Spinal cord (tissue), 10 donors: Measurements from ENCODE around the gene SYNPO. TPM values are rescaled to one million over a fixed set of nuclear protein-coding genes. Genes with fewer than 3 reads are reported as not detected.

Experiments used
- DNase-seq, 6 donors: peaks; one replicate each; pipeline versions ENCODE4 v3.0.0 to v3.0.0-alpha.2; 2013 to 2015; ENCODE audit warnings: low spot score in 6 of 6, low read depth in 4 of 6
- H3K27ac ChIP-seq: one replicate; pipeline ENCODE4 v1.5.1; 2013; ENCODE audit warnings: low read depth, low read length, control low read depth
- H3K27me3 ChIP-seq: one replicate; pipeline ENCODE4 v1.6.1; 2013; ENCODE audit warnings: low read length; ENCODE audit not compliant: control insufficient read depth, insufficient read depth
- H3K36me3 ChIP-seq: one replicate; pipeline ENCODE4 v1.6.1; 2013; ENCODE audit warnings: low read length; ENCODE audit not compliant: control insufficient read depth, insufficient read depth
- H3K4me1 ChIP-seq: one replicate; pipeline ENCODE4 v1.6.1; 2013; ENCODE audit warnings: low read length; ENCODE audit not compliant: control insufficient read depth, insufficient read depth
- H3K4me3 ChIP-seq: one replicate; pipeline ENCODE4 v1.5.1; 2013; ENCODE audit warnings: low read depth, low read length, control low read depth
- H3K9me3 ChIP-seq: one replicate; pipeline ENCODE4 v1.6.1; 2013; ENCODE audit warnings: low read length; ENCODE audit not compliant: control insufficient read depth, insufficient read depth
- WGBS: methylation state at CpG from one replicate; pipeline ENCODE4 v1.1.5; 2013; ENCODE audit warnings: missing lambda C conversion rate; ENCODE audit not compliant: insufficient coverage; 5-methylcytosine and 5-hydroxymethylcytosine counted together
- polyA plus RNA-seq, 2 donors: library from polyadenylated mRNA; unstranded; fragments of 120-200 nt; gene quantifications; one replicate each; pipeline ENCODE4 v1.2.1, GENCODE V29; 2013; ENCODE audit not compliant: insufficient read length in 2 of 2
- total RNA-seq, 2 donors: library from RNA; depleted of rRNA in 1 of 2; stranded (reverse); fragments of 120-200 nt in 1 of 2; fragments of >200 nt in 1 of 2; gene quantifications; one replicate each; pipeline versions ENCODE4 v1.2.3 to v1.2.4, GENCODE V29; 2013 to 2014
- donor health status: healthy.

Gene SYNPO
- total and polyA plus RNA-seq, 4 donors: 5.3 to 17.4 (median 10.9) TPM

GRCh38 chr5:150638053-150638444 lies 2.4 kb upstream of the SYNPO start:
- no CpG with 5 or more reads among the region's 1 CpG for WGBS
- Histone ChIP-seq H3K27ac (no peak overlapping the region), H3K4me1 (peaks cover 39% of the 10 kb centered on the region)

DNA sequence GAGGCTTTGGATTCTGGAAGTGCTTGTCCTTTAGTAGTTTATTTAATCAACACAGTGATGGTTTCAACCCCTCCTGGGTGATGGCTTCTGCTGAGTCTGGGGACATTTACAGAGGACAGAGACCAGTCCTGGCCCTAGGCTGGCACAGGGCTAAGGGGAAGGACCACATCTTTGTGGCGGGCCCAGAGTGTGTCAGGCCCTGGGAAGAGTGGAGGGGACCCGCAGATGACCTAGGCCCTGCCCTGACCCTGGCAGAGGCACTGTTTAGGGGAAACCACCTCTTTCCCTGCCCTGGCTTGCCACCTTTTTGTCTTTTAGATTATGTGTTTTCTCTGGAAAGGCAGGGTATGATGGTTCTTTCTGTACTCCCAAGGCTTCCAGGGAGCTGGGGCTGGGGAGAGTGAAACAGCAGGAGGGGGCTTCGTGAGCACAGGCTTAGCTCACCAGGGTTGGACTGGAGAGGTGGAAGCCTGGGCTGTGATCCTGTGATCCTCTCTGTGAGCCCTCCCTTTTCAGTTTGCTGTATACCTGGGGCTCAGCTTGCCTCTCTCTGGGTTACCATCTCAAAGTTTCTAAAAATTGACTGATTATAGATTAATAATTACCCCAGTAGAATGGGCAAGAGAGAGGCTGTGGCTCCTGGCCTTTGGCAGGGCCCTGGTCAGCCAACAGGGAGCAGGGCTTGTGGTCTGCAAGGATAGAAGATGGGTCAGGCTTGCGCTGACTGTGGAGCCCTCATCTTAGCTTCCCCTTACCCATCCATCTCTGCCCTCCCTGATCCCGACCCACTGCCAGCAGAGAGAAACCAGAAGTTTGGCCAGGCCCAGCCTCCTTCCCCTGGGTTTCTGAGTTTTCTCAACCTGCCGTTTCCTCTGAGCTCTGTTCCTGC lies 1.7 kb upstream of the SYNPO start:
- DNase-seq: no peak
- Histone ChIP-seq H3K36me3 (no peaks in the 10 kb centered on the region), H3K4me3 (no peak overlapping the region), H3K9me3 (no peaks in the 10 kb centered on the region), H3K4me1 (peaks cover 43% of the 10 kb centered on the region), H3K27me3 (no peaks in the 10 kb centered on the region), H3K27ac (peak overlapping the region; percentile 37)
- 73% methylated on average over 4 of the region's 6 CpGs for WGBS

More at GRCh38 chr5:150638053-150638444, 2.4 kb upstream of the SYNPO start:
- H3K9me3 ChIP-seq: no peaks in the 10 kb centered on the region
- H3K27me3 ChIP-seq: no peaks in the 10 kb centered on the region
- H3K4me3 ChIP-seq: no peak overlapping the region
- no peaks in the 10 kb centered on the region for H3K36me3 ChIP-seq
- DNase-seq: no peak

DNA sequence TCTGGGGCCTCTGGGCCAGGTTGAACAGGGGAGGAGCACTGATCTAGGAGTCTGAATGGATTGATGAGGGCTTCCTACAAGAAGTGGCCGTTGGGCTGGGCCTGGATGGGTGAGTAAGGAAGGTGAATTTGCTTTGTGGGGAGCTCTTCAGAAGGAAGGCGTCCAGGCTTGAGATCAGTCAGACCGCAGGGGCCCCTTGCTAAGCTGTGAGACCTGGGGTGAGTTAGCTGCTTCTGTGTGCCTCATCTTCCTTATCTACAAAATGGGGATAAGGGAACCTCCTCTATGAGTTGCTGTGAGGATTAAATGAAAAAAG lies 1.1 kb upstream of the SYNPO start:
- no peaks in the 10 kb centered on the region for H3K27me3 ChIP-seq
- no peaks in the 10 kb centered on the region for H3K36me3 ChIP-seq
- no peaks in the 10 kb centered on the region for H3K9me3 ChIP-seq
- no peak overlapping the region for H3K27ac ChIP-seq
- DNase-seq: no peak
- 70% methylated on average over 1 of the region's 3 CpGs for WGBS
- no peak overlapping the region for H3K4me3 ChIP-seq
- peaks cover 49% of the 10 kb centered on the region for H3K4me1 ChIP-seq

- no peak overlapping the region for H3K4me3 ChIP-seq
- 52% methylated on average over 5 of the region's 5 CpGs for WGBS
- H3K9me3 ChIP-seq: no peaks in the 10 kb centered on the region
- H3K27ac ChIP-seq: no peak overlapping the region
- no peaks in the 10 kb centered on the region for H3K27me3 ChIP-seq
- H3K36me3 ChIP-seq: no peaks in the 10 kb centered on the region
- peaks cover 53% of the 10 kb centered on the region for H3K4me1 ChIP-seq
- no peak for DNase-seq
Observed at GRCh38 chr5:150639751-150640150, 709 bp upstream of the SYNPO start.

GRCh38 chr5:150641006-150641570 lies 628 bp downstream of the SYNPO start:
- Histone ChIP-seq H3K4me3 (no peak overlapping the region), H3K9me3 (no peaks in the 10 kb centered on the region), H3K36me3 (no peaks in the 10 kb centered on the region), H3K4me1 (peaks cover 61% of the 10 kb centered on the region), H3K27me3 (no peaks in the 10 kb centered on the region), H3K27ac (peak overlapping the region; percentile 42)
- WGBS: 60% methylated on average over 4 of the region's 9 CpGs
- DNase-seq: no peak

DNA sequence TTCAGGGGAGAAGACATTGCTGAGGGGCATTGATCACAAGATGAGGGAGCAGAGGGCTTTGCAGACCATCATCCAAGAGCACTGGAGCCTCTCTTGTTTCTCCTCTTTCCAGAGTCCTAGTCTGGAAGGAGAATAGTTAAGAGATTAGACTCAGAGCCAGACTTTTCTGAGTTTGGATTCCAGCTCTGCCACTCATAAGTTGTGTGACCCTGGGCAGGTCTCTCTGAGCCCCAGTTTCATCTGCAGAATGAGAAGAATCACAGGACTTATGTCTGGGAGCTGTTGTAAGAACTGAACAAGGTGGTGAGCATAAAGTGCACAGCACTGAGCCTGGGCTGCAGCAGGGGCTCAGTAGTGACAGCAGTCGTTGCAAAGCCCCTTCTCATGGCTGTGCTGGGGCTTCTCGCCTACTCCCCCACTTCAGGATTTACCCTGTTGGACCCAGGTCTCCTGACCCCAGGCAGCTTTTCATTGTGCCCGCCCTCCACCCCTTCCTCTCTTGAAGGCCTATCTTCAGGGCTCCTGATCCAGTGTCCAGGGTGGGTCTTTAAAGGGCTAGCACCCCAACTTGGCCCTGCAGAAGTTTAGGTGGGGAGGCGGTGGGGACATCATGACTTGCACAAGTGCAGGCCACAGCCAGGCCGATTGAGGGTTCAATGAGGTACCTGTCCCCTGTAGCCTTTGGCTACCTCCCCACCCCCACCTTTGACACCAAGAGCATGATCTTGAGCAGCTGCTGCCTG lies 1.5 kb downstream of the SYNPO start:
- H3K9me3 ChIP-seq: no peaks in the 10 kb centered on the region
- H3K36me3 ChIP-seq: no peaks in the 10 kb centered on the region
- peaks cover 56% of the 10 kb centered on the region for H3K4me1 ChIP-seq
- H3K4me3 ChIP-seq: no peak overlapping the region
- H3K27me3 ChIP-seq: no peaks in the 10 kb centered on the region
- WGBS: 77% methylated on average over 5 of the region's 5 CpGs
- DNase-seq: no peak
- peak overlapping the region; percentile 78 for H3K27ac ChIP-seq

GRCh38 chr5:150642567-150642927 lies 2.1 kb downstream of the SYNPO start:
- H3K27ac ChIP-seq: peak overlapping the region; percentile 78
- no peak overlapping the region for H3K4me3 ChIP-seq
- peaks cover 58% of the 10 kb centered on the region for H3K4me1 ChIP-seq

GRCh38 chr5:150642991-150643710 lies 2.7 kb downstream of the SYNPO start:
- no peaks in the 10 kb centered on the region for H3K9me3 ChIP-seq
- no peak overlapping the region for H3K4me3 ChIP-seq
- H3K27me3 ChIP-seq: no peaks in the 10 kb centered on the region
- peak overlapping the region; percentile 78 for H3K27ac ChIP-seq
- DNase-seq: no peak
- H3K36me3 ChIP-seq: peaks cover 3% of the 10 kb centered on the region
- 92% methylated on average over 7 of the region's 12 CpGs for WGBS
- peaks cover 64% of the 10 kb centered on the region for H3K4me1 ChIP-seq

More at GRCh38 chr5:150642567-150642927, 2.1 kb downstream of the SYNPO start:
- WGBS: 38% methylated on average over 5 of the region's 5 CpGs
- Histone ChIP-seq H3K27me3 (no peaks in the 10 kb centered on the region), H3K9me3 (no peaks in the 10 kb centered on the region), H3K36me3 (no peaks in the 10 kb centered on the region)
- peak in 1 of 6 donors; percentile 65 for DNase-seq

- Histone ChIP-seq H3K27ac (no peak overlapping the region), H3K4me3 (no peak overlapping the region), H3K27me3 (no peaks in the 10 kb centered on the region), H3K9me3 (no peaks in the 10 kb centered on the region), H3K4me1 (peaks cover 67% of the 10 kb centered on the region), H3K36me3 (peaks cover 10% of the 10 kb centered on the region)
- WGBS: 88% methylated on average over 5 of the region's 5 CpGs
- DNase-seq: no peak
Observed at GRCh38 chr5:150644058-150644457, 3.6 kb downstream of the SYNPO start.
